ENCODE measurements around the gene RHOBTB3. TPM values are rescaled to one million over a fixed set of nuclear protein-coding genes. Genes with fewer than 3 reads are reported as not detected.

The RHOBTB3 gene
- total RNA-seq, 6 donors from 2014 or later, result 42.4 to 104 (median 60.9) TPM

DNA sequence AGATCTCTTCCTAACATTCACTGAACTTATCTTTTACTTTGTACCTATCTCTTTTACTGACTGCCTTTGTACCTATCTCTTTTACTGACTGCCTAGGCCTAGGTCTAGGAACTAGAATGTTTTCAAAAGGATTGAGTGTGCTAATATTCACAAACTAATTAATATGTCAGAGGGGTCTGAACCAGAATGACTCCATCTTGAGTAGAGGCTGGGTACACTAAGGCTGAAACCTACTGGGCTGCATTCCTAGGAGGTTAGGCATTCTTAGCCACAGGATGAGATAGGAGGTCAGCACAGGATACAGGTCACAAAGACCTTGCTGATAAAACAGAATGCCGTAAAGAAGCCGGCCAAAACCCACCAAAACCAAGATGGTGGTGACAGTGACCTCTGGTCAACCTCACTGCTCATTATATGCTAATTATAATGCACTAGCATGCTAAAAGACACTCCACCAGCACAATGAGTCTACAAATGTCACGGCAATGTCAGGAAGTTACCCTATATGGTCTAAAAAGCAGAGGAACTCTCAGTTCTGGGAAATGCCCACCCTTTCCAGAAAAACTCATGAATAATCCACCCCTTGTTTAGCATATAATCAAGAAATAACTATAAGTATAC, 2.5 kb upstream of the RHOBTB3 start:
- H3K9me3 ChIP-seq, result no peaks in the 10 kb centered on the region
- DNase-seq (no peak), ATAC-seq (ENCODE audit: low FRiP score in 2 of 2) (no peak)
- no peak for TF ChIP-seq EP300 (IDR thresholded peaks at IDR 0.05)
- no peak for TF ChIP-seq POLR2AphosphoS5 (IDR thresholded peaks at IDR 0.05)
- TF ChIP-seq, protein P1, sequence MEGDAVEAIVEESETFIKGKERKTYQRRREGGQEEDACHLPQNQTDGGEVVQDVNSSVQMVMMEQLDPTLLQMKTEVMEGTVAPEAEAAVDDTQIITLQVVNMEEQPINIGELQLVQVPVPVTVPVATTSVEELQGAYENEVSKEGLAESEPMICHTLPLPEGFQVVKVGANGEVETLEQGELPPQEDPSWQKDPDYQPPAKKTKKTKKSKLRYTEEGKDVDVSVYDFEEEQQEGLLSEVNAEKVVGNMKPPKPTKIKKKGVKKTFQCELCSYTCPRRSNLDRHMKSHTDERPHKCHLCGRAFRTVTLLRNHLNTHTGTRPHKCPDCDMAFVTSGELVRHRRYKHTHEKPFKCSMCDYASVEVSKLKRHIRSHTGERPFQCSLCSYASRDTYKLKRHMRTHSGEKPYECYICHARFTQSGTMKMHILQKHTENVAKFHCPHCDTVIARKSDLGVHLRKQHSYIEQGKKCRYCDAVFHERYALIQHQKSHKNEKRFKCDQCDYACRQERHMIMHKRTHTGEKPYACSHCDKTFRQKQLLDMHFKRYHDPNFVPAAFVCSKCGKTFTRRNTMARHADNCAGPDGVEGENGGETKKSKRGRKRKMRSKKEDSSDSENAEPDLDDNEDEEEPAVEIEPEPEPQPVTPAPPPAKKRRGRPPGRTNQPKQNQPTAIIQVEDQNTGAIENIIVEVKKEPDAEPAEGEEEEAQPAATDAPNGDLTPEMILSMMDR (IDR thresholded peaks at IDR 0.05), result no peak
- no peak for TF ChIP-seq POLR2A (IDR thresholded peaks at IDR 0.05)
- H3K4me3 ChIP-seq, result no peak overlapping the region
- WGBS, 2 donors, result 74 to 86% methylated on average over 3 of the region's 3 CpGs
- H3K36me3 ChIP-seq, result no peaks in the 10 kb centered on the region
- peaks cover 4 to 16% (median 14%) of the 10 kb centered on the region in 4 donors for H3K4me1 ChIP-seq
- H3K27me3 ChIP-seq, result no peaks in the 10 kb centered on the region
- H3K27ac ChIP-seq, result peak overlapping the region in 2 of 4 donors; percentile 41 to 56

DNA sequence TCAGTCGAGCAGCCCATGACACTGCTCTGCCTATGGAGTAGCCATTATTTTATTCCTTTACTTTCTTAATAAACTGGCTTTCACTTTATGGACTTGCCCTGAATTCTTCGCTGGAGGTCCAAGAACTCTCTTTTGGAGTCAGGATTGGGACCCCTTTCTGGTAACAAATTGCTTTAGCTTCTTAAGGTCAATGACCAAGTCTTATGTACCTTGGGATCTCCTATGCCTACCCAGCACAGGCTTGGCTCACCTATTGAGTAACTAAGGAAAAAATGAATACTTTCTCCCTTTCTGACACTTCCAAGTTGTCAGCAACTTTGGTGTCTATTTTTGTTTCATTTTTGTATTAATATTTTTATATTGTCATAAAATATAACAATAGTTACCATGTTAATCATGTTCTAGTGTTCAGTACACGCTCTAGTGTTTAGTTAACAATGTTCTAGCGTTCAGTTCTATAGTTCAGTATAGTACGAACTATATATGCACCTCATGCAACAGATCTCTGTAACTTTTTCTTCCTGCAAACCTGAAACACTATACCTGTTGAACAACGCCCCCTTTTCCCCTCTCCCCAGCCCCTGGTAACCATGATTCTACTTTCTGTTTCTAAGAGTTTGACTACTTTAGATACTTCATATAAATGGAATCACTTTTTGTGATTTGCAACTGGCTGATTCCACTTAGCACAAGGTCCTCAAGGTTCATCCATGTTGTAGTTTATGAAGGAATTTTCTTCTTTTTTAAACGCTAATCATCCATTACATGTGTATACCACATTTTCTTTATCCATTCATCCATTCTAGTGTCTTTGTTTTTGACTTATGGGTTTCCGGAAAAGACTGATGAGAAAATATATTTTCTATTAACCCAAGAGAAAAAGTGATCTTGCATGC, 1.8 kb upstream of the RHOBTB3 start:
- Histone ChIP-seq H3K36me3 (no peaks in the 10 kb centered on the region), H3K4me1 (peaks cover 4 to 16% (median 14%) of the 10 kb centered on the region in 4 donors), H3K27me3 (no peaks in the 10 kb centered on the region), H3K27ac (peak overlapping the region in 1 of 4 donors; percentile 5), H3K9me3 (no peaks in the 10 kb centered on the region), H3K4me3 (no peak overlapping the region)
- no peak for TF ChIP-seq EP300 (IDR thresholded peaks at IDR 0.05)
- no peak for TF ChIP-seq POLR2AphosphoS5 (IDR thresholded peaks at IDR 0.05)
- TF ChIP-seq POLR2A (IDR thresholded peaks at IDR 0.05), result no peak
- ATAC-seq (ENCODE audit: low FRiP score in 2 of 2) (no peak), DNase-seq (no peak)
- WGBS, 2 donors, result 91 to 95% methylated on average over 8 of the region's 8 CpGs

DNA sequence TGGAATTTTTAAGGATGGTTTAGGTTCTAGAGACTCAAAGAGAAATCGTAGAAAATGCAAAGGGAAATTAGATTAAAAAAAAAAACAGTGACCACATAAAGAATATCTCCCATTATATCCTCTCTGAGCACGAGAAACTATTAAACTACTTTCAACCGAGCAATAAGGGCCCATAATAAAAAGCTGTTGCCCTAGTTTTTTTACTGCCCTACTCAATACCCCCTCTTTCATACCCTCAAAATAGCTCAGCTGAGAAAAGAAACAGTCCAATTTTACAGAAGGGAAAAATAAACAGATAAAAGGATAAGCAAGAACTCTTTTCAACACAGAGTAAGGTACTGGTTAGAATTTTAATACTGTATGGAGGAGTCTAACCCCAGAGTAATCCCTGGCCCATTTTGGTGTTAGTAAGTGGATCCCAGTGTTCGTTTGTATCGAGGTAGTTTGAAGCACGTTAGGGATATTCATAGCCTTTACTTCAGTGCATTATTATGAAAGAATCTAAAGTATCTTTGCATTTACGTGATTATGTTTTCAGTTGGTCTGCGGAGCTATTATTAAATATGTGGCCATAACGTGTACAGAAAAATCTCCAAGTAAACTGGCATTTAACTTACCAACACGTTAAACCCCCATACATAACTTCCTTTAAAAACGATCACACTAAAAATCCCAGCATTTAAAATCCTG, 980 bp upstream of the RHOBTB3 start:
- Histone ChIP-seq H3K36me3 (no peaks in the 10 kb centered on the region), H3K27me3 (no peaks in the 10 kb centered on the region), H3K4me1 (peaks cover 4 to 21% (median 14%) of the 10 kb centered on the region in 4 donors), H3K4me3 (peak overlapping the region in 3 of 4 donors; percentile 78 to 89 (median 78)), H3K9me3 (no peaks in the 10 kb centered on the region), H3K27ac (peak overlapping the region; percentile 88 to 96 (median 91))
- 37 to 38% methylated on average over 11 of the region's 11 CpGs for WGBS, 2 donors
- no peak for ATAC-seq (ENCODE audit: low FRiP score in 2 of 2)
- TF ChIP-seq POLR2A (IDR thresholded peaks at IDR 0.05) (no peak), EP300 (IDR thresholded peaks at IDR 0.05) (no peak), POLR2AphosphoS5 (IDR thresholded peaks at IDR 0.05) (no peak)
- TF ChIP-seq, protein P1 (IDR thresholded peaks at IDR 0.05), result no peak
- no peak for DNase-seq

DNA sequence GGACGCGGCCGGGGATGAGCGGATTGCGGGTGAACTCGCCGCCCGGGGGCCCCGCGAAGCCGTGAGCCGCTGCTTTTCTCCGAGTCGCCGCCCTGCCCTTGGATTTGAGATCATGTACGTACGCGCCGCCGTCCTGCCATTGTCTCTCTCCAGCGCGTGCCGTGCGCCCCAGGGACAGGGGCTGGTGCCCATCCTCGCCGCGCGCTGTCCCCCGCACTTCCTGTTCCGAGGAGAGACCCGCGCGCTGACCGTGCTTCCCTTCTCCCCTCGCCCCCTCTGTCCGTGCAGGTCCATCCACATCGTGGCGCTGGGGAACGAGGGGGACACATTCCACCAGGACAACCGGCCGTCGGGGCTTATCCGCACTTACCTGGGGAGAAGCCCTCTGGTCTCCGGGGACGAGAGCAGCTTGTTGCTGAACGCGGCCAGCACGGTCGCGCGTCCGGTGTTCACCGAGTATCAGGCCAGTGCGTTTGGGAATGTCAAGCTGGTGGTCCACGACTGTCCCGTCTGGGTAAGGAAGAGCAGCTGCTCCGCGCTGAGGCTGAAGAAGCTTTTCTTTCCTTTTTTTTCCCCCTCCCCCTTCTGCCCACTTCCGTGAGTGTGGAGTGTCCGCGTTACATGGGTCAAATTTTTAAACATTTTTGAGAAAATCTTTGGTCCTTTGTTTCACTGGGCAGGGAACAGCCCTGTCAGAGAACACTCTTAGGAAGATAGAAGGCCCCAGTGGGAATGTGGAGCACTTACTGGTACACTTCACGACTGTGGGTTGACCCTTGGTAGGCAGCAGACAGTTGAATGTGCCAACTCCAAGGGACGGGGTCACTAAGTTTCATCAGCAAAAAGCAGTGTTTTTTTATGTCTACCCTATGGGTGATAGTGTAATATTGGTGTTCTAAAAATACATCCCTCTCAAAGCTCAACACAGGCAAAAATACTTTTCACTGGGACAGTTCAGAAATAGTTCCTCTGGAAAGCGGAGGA, 727 bp downstream of the RHOBTB3 start:
- Histone ChIP-seq H3K27ac (peak overlapping the region; percentile 88 to 96 (median 91)), H3K36me3 (no peaks in the 10 kb centered on the region), H3K4me1 (peaks cover 4 to 26% (median 12%) of the 10 kb centered on the region in 4 donors), H3K9me3 (no peaks in the 10 kb centered on the region), H3K27me3 (no peaks in the 10 kb centered on the region), H3K4me3 (peak overlapping the region; percentile 78 to 89 (median 82))
- ATAC-seq (ENCODE audit: low FRiP score in 2 of 2), result peak; percentile 52 to 53
- peak in 1 of 2 donors; percentile 49 for DNase-seq
- TF ChIP-seq, protein P1 (IDR thresholded peaks at IDR 0.05), result no peak
- TF ChIP-seq POLR2A (IDR thresholded peaks at IDR 0.05) (no peak), POLR2AphosphoS5 (IDR thresholded peaks at IDR 0.05) (no peak), EP300 (IDR thresholded peaks at IDR 0.05) (no peak)
- WGBS, 2 donors, result 3 to 8% methylated on average over 19 to 49 of the region's 64 CpGs
